BLaER1 treated with 17β-estradiol and CSF1 and Interleukin-3, amounts not matched to agents 10 nM and 100 nM (cell line): ENCODE measurements around the gene CCDC187.

Experiments
- H3K27ac ChIP-seq, 11 experiments: shearing (Covaris generic); formaldehyde crosslinking; 2 replicates each; pipeline ENCODE4 v1.8.1; 2022
- H3K27me3 ChIP-seq, 11 experiments: shearing (Covaris generic); formaldehyde crosslinking; 2 replicates each; pipeline ENCODE4 v1.8.1; 2022
- H3K36me3 ChIP-seq, 11 experiments: shearing (Covaris generic); formaldehyde crosslinking; 2 replicates each; pipeline ENCODE4 v1.8.1; 2022
- H3K4me1 ChIP-seq, 10 experiments: shearing (Covaris generic); formaldehyde crosslinking; 2 replicates each; pipeline ENCODE4 v1.8.1; 2022
- H3K4me2 ChIP-seq, 11 experiments: shearing (Covaris generic); formaldehyde crosslinking; 2 replicates each; pipeline ENCODE4 v1.8.1; 2022
- H3K4me3 ChIP-seq, 10 experiments: shearing (Covaris generic); formaldehyde crosslinking; 2 replicates each; pipeline ENCODE4 v1.8.1; 2022
- H3K9ac ChIP-seq, 11 experiments: shearing (Covaris generic); formaldehyde crosslinking; 2 replicates each; pipeline ENCODE4 v1.8.1; 2022
- H3K9me3 ChIP-seq, 11 experiments: shearing (Covaris generic); formaldehyde crosslinking; replicated peaks in 1 of 11; 2 replicates each; pipeline ENCODE4 v1.8.1; 2022
- H4K20me1 ChIP-seq, 11 experiments: shearing (Covaris generic); formaldehyde crosslinking; 2 replicates each; pipeline ENCODE4 v1.8.1; 2022
- Cebpa-rat ChIP-seq, 11 experiments: shearing (Covaris generic); IDR thresholded peaks; 2 replicates each; pipeline ENCODE4 v1.8.1; 2022

The CCDC187 gene

DNA sequence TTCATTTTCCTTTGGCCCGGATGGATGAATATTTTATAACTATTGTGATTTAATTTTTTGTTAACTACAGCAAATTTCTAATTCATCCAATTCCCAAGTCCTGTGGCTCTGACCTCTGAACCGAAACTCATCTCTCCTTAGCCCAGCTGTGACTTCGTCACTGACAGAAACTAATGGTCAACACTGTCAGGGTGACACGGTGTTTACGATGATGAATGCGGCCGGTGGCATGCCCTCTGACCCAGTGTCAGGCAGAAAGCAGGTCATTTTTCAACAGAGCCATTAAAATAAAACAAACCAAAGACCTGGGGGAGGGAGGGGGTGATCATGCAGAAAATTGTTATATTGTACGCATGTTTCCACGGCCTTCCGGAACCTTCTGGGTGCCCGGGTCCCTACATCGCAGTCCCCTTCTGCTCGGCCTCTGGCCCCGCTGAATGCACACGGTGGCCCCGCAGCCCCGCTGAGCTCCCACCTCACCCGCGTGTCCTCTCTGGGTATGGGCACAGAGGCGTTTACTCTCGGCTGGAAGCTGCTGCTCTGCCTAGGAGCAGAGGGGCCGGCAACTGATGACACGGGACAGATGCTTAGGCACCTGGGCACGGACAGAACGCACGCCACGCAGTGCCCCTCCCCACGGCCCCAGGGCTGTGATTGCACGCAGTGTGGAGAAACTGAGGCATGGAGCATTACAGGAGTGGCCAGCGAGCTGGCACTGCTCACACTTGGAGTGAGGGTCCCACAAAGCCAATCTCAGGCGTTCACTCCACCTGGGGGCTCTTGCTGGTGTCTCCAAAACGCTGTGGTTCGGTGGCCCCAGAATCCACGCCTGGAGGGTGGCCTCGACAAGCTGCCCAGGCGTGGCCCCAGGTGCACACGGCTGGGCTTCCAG, 8.1 kb downstream of the CCDC187 start:
- Histone ChIP-seq H3K27ac (no peak overlapping the region), H3K9me3 (peaks cover 0 to 4% (median 0%) of the 10 kb centered on the region in 11 experiments; a peak in 1 of 22 replicates), H3K27me3 (no peaks in the 10 kb centered on the region), H3K4me3 (no peak overlapping the region), H3K4me2 (no peak overlapping the region), H3K36me3 (no peaks in the 10 kb centered on the region), H3K9ac (no peak overlapping the region), H4K20me1 (peaks cover 0 to 16% (median 0%) of the 10 kb centered on the region in 11 experiments; a peak in 2 of 22 replicates), H3K4me1 (peaks cover 0 to 46% (median 33%) of the 10 kb centered on the region in 10 experiments; a peak in 16 of 20 replicates)
- no peak for TF ChIP-seq Cebpa-rat (IDR thresholded peaks at IDR 0.05)

DNA sequence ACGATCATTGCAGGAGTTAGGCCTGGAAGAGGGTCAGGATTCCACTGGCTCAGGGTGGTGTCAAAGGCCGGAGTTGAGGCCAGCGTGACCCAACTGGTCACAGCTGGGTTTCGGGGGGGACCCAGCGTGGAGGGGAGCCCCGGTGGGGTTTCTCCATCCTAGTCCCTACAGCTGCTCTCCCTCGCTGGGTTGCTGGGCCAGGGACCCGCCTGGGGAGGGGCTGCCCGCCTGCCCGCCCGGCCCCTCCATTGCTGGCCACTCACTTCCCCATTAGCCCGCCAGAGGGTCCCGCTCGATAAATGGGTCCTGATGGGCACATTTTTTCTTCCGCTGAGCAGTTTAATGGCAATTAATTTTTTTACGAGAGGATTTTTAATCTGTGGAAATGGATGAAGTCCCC, 8.8 kb downstream of the CCDC187 start:
- H3K36me3 ChIP-seq = no peaks in the 10 kb centered on the region
- no peak overlapping the region for H3K4me3 ChIP-seq
- H3K4me1 ChIP-seq = peaks cover 0 to 41% (median 26%) of the 10 kb centered on the region in 10 experiments; a peak in 16 of 20 replicates
- no peak for TF ChIP-seq Cebpa-rat (IDR thresholded peaks at IDR 0.05)
- no peaks in the 10 kb centered on the region for H3K27me3 ChIP-seq
- H3K9ac ChIP-seq = no peak overlapping the region
- H3K27ac ChIP-seq = no peak overlapping the region
- H3K9me3 ChIP-seq = peaks cover 0 to 4% (median 0%) of the 10 kb centered on the region in 11 experiments; a peak in 1 of 22 replicates
- no peak overlapping the region for H3K4me2 ChIP-seq
- H4K20me1 ChIP-seq = peaks cover 0 to 21% (median 0%) of the 10 kb centered on the region in 11 experiments; a peak in 2 of 22 replicates

DNA sequence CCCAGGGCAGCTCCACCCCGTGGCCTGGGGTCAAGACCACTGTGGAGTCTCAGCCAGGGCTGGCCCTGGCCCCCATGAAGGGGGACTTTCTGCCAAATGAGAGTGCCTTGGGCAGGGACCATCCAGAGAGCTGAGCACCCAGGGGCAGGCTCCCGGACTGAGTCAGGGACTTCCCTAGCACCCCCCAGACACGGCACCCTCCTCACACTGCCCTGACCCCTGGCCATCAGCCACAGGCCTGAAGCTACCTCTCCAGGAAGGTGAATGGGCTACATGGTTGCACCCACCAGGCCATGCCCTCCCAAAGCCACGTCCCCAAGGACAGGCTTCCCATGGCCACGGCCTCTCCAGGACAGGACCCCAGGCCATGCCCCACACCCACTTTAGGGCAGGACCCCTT, 9.5 kb downstream of the CCDC187 start:
- peaks cover 0 to 40% (median 20%) of the 10 kb centered on the region in 10 experiments; a peak in 16 of 20 replicates for H3K4me1 ChIP-seq
- H3K9me3 ChIP-seq = peaks cover 0 to 4% (median 0%) of the 10 kb centered on the region in 11 experiments; a peak in 1 of 22 replicates
- no peaks in the 10 kb centered on the region for H3K27me3 ChIP-seq
- no peak overlapping the region for H3K27ac ChIP-seq
- peaks cover 0 to 21% (median 0%) of the 10 kb centered on the region in 11 experiments; a peak in 2 of 22 replicates for H4K20me1 ChIP-seq
- H3K4me3 ChIP-seq = no peak overlapping the region
- H3K4me2 ChIP-seq = no peak overlapping the region
- H3K36me3 ChIP-seq = no peaks in the 10 kb centered on the region
- no peak overlapping the region for H3K9ac ChIP-seq
- no peak for TF ChIP-seq Cebpa-rat (IDR thresholded peaks at IDR 0.05)

DNA sequence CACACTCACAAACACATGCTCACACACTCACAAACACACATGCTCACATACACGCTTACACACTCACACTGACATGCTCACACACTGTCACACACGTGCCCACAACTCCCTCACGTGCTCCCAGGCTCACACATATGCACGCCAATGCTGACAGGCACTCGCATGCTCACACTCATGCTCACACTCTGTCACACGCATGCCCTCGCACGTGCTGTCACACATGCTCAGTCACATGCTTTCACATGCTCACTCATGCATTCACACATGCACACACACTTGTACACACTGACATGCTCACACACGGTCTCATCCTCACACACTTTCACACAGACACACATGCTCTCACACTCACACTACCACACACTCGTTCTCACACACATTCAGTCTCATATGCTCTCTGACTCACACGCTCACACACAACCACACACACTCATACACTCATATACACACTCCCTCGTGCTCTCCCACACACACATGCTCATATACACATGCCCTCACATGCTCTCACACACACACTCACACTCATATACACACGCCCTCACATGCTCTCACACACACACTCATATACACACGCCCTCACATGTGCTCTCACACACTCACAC, 10.3 kb downstream of the CCDC187 start:
- Histone ChIP-seq H3K4me2 (no peak overlapping the region), H4K20me1 (peaks cover 0 to 21% (median 0%) of the 10 kb centered on the region in 11 experiments; a peak in 2 of 22 replicates), H3K27ac (no peak overlapping the region), H3K36me3 (no peaks in the 10 kb centered on the region), H3K27me3 (no peaks in the 10 kb centered on the region), H3K4me3 (no peak overlapping the region), H3K9ac (no peak overlapping the region), H3K9me3 (peaks cover 0 to 4% (median 0%) of the 10 kb centered on the region in 11 experiments; a peak in 1 of 22 replicates), H3K4me1 (peaks cover 0 to 34% (median 13%) of the 10 kb centered on the region in 10 experiments; a peak in 13 of 20 replicates)
- no peak for TF ChIP-seq Cebpa-rat (IDR thresholded peaks at IDR 0.05)

DNA sequence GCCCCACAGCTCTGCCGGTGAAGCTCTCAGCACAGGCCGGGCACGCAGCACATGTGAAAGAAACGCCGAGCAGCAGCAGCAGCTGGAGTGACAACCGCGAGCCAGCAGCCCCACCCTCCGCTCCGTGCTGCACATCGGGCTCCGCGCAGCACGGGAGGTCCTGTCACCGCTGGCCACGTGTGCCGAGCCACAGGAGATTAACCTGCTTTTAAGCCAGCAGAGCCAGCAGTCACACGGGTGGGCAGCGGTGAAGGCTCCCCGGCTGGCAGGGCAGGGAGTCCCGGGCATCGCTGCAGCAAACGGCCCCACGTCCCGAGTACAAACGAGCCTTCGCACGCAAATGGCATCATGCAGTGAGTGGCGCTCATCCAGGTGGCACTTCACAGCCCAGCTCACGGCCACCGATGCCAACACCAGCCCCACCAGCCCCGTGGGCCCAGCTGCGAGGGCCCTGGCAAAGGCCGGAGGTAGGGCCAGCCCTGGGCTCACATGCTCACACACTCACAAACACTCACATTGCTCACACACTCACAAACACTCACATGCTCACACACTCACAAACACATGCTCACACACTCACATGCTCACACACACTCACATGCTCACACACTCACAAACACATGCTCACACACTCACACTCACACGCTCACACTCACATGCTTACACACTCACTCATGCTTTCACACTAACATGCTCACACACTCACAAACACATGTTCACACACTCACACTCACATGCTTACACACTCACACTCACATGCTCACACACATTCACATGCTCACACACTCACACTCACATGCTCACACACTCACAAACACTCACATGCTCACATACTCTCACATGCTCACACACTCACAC, 11.1 kb downstream of the CCDC187 start:
- H3K4me2 ChIP-seq = no peak overlapping the region
- H3K27ac ChIP-seq = no peak overlapping the region
- H3K4me3 ChIP-seq = no peak overlapping the region
- peaks cover 0 to 4% (median 0%) of the 10 kb centered on the region in 11 experiments; a peak in 1 of 22 replicates for H3K9me3 ChIP-seq
- peaks cover 0 to 29% (median 9%) of the 10 kb centered on the region in 10 experiments; a peak in 13 of 20 replicates for H3K4me1 ChIP-seq
- H4K20me1 ChIP-seq = peaks cover 0 to 21% (median 0%) of the 10 kb centered on the region in 11 experiments; a peak in 2 of 22 replicates
- no peak for TF ChIP-seq Cebpa-rat (IDR thresholded peaks at IDR 0.05)
- H3K27me3 ChIP-seq = no peaks in the 10 kb centered on the region
- no peak overlapping the region for H3K9ac ChIP-seq
- H3K36me3 ChIP-seq = no peaks in the 10 kb centered on the region

DNA sequence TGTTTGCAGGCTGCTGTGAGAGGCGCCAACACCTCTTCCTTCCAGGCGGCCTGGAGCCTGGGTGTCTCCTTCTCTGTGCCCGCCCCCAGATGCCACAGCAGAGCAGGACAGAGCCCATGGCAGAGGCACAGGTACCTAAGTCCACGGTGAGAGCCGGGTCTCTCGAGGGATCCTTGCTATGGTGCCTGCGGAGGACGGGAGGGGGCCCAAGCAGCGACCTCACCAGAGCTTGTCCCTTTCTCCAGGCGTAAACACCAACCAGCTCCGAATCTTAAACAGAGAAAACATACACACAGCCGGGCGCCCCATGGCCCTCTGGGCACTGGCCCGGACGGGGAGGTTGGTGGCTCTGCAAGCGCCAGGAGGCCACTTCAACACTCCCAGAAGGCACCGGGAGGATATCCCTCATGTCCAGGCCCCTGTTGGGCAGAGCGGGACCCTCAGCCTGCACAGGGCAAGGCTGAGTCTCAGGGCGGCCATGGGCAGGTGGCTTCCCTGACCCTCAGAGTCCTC, 11.8 kb downstream of the CCDC187 start:
- no peak for TF ChIP-seq Cebpa-rat (IDR thresholded peaks at IDR 0.05)
- Histone ChIP-seq H3K4me2 (no peak overlapping the region), H3K4me3 (no peak overlapping the region), H3K9ac (no peak overlapping the region), H3K9me3 (peaks cover 0 to 4% (median 0%) of the 10 kb centered on the region in 11 experiments; a peak in 1 of 22 replicates), H3K36me3 (no peaks in the 10 kb centered on the region), H3K27ac (no peak overlapping the region), H4K20me1 (peaks cover 0 to 26% (median 0%) of the 10 kb centered on the region in 11 experiments; a peak in 2 of 22 replicates), H3K4me1 (peaks cover 0 to 22% (median 4%) of the 10 kb centered on the region in 10 experiments; a peak in 13 of 20 replicates), H3K27me3 (no peaks in the 10 kb centered on the region)

DNA sequence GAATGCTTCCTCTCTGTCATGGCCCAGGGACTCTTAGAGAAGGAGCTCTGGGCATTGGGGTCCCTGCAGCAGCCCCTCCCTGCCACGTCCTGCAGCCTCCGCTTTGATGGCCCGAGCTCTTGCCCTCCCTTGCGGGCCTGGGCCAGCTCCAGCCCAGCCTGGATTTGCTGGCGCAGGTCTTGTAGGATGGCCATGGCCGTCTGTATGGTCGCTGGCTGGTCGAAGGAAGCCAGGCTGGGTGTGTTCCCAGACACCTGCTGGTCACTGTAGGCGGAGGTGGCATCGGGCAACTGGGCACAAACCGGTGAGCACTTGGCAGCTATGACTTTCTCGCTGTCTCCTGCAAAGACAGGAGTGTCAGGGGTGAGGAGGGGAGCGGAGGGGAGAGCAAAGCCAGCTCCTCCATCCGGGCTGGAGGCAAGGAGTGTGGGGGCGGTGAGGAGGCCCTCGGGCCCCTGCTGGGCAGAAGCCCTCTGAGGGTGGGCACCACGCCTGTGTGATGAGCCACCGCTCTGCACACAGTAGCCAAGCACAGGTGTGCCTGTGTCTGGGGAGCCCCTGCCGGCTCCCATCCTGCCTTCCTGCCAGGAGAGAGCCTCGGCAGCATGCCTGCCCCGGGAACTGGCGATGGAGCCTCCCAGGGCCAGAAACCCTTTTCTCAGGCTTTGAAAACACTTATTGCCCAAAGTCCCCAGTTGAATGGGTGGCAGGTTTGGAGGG, 12.4 kb downstream of the CCDC187 start:
- Histone ChIP-seq H3K9ac (no peak overlapping the region), H3K9me3 (peaks cover 0 to 4% (median 0%) of the 10 kb centered on the region in 11 experiments; a peak in 1 of 22 replicates), H3K27me3 (no peaks in the 10 kb centered on the region), H3K27ac (no peak overlapping the region), H3K4me2 (no peak overlapping the region), H3K4me1 (peaks cover 0 to 16% (median 0%) of the 10 kb centered on the region in 10 experiments; a peak in 3 of 20 replicates), H3K36me3 (no peaks in the 10 kb centered on the region), H3K4me3 (no peak overlapping the region), H4K20me1 (peaks cover 0 to 22% (median 0%) of the 10 kb centered on the region in 11 experiments; a peak in 3 of 22 replicates)
- TF ChIP-seq Cebpa-rat (IDR thresholded peaks at IDR 0.05) = no peak
